IPS-11a (cell line): ENCODE data around the gene TBC1D22A.
"Not testable (repeated sequence)": the region's sequence is repeated elsewhere in the genome, so short reads cannot be mapped to it uniquely, and the experiment has no call there.

Experiments used
- H3K4me3 ChIP-seq: one replicate; pipeline ENCODE4 v1.5.1; 2013; ENCODE audit warnings: low read depth, low read length, control low read depth

TBC1D22A gene

DNA sequence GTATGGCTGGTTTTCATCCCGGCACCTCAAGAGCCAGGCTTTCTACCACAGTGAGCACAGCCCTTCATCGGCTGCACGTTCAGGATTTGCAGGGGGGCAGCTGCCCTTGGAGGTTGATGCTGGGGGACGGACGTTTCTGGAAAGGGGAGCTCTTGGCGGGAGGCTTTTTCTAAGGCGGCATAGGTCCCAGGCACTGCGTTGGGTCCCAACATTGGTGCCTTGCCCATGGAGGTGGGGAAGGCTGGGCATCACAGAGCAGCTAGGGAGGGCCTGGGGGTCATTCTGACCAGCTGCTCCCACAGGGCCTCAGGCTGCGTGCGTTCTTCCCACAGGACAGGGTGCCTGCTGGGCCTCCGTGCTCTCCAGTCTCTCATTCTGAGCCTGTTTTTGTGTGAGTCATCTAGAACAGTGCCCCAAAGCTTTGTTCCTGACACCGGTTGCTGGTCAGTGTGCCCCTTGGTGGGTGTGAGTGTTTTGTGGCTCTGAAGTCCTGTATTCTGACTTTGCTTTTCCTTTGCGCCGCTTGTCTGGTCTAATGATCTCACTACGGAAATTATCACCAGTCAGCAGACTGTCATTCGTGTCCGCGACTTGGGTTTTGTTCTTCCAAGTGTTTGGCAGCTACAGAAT is 275.9 kb downstream of the TBC1D22A start:
- no peak overlapping the region for H3K4me3 ChIP-seq

DNA sequence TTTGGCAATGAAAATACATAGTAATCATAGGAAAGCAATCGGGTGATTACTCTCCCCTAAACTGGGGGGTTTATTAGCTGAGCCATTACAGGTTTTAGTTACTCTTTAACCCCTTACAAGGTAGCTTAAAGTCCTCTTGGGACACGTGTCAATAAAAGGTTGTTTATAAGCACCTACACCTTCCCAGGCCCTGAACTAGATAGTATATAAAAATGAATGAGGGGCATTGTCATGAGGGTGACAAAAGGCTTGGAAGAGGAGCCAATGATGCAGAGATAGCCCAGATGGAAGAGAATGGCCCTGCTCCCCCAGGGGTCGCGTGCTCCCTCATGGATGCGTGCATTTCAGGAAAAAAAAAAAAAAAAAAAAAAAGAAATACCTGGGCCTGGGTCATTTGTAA is 276.9 kb downstream of the TBC1D22A start:
- no peak overlapping the region for H3K4me3 ChIP-seq

DNA sequence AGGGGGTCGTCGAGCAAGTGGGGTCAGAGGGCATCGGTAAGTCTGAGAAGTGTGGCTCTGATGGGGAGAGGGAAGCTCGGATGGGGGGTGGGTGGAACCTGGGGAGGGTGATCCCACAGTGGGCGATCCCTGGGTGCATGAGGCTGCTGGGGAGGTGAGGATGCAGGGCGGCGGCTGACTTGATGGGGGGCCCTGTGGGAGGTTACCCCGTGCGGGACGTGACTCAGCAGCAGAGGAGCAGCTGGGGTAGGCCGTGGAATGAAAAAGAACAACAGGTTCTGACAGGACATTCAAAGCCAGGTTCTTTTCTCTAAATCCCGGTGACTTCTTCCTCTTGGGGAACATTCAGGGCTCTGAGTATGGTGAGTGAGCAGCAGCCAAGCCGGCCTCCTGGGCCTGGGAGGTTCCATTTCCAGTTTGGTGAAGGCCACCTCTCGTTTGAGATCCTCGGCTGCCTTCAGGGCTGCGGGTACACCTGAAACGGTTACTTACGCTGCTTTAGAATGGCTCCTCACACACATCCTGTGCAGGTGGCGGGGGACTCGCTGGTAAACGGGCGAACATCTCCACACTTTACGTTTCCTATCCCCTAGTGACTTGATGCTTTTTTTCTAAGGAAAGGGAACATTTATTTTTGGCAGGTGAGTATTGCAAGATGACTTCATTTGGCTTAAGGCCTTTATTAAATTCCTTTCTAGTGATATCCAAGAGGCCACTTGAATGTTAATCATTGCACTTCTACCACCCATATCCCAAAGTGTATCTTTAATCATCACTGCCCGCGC is 278.2 kb downstream of the TBC1D22A start:
- no peak overlapping the region for H3K4me3 ChIP-seq

GRCh38 chr22:47041271-47042115 is 279.0 kb downstream of the TBC1D22A start:
- H3K4me3 ChIP-seq, result no peak overlapping the region

DNA sequence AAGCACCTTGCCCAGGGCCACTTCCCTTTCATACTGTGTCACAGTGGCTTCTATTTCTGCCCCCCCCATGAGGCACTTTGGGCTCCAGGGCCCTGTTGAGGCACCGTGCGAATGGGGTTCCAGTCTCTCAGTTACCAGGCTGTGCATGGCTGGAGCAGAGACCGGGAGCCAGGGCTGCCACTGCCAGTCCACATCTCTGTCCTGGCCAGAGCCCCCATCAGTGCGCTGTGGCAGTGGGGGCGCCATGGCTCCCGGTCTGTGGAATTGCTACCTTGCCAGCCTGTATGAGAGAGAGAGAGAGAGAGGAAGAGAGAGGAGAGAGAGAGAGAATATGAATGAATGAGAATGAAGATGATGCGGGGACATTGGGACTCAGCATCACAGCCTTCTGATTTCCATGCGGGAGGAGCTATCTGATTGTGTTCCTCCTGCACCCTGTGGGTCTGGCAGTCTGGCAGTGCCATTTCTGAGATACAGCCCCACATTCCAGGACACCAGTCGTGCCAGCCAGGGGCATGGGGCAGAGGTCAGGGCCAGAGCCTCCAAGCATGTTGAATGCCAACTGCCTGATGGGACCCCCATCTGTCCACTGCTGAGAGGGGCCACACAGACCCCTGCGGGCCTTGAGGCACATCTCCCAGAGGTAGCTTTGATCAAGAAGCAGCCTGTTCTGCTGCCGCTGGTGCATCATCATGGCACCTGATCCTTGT is 279.8 kb downstream of the TBC1D22A start:
- H3K4me3 ChIP-seq, result no peak overlapping the region

DNA sequence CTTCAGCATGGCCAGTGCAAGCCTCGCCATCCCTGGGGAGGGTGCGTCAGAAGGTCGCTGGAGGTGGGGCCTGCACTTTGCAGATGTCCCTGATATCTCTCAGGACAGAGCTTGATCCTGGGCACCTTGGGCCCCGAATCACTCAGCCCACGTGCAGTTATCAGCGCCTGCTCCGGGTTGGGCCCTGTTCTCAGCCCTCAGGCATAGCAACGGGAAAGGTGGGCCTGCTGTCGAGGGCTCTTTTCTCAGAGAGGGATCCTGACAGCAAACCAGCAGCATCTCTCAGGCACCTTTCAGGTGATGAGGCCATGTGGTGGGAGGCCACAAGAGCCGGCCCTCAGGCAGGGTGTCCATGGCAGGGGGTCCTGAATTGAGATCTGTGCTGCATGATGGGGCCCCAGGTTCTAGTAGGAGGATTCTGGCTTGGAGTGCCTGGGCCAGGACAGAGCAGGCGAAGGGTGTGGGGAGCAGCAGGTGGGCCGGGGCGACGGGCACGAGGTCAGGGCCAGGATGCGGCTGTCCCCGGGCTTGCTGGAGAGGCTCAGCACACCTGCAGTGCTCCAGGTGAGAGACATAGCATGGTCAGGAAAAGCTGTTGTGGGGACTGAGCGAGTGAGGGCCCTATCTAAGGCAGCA is 280.5 kb downstream of the TBC1D22A start:
- H3K4me3 ChIP-seq, result no peak overlapping the region

DNA sequence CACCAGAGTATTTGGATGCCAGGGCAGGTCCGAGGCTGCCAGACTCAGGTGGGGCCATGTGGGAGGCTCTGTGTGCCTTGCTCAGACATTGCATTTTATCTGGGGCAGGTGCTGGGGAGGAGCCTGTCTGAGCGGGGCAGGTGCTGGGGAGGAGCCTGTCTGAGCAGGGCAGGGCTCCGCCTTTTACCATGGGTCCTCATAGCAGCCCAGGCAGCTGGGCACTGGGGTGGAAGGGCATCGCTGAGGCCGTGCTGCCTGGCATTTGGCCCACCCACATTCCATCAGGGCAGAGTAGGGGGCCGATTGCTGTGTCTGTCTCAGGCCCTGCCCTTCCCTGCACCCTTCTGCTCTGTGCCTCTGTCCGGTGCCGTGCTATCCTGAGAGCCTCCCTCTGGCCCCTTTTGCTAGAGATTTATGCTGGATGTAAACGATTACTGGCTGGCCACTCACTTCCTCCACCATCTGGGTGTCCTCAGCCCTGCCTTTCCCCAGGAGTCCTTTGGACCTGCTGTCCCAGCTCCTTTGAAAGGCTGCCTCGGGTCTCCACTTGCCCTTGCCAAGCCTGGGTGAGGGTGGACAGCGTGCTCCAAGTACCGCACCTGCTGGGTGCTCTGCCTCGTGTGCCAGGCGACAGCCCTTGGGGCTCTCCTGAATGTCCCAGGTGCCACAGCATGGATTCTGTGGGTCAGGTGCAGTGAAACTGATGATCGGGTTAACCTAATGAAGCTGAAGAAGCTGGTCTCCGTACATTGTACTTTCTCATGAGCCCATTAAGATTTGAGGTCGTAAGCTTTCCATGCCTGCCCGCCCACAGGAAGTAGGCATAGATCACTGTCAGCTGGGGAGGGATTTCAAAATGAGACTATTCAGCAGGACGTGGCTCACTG is 281.6 kb downstream of the TBC1D22A start:
- H3K4me3 ChIP-seq, result no peak overlapping the region

DNA sequence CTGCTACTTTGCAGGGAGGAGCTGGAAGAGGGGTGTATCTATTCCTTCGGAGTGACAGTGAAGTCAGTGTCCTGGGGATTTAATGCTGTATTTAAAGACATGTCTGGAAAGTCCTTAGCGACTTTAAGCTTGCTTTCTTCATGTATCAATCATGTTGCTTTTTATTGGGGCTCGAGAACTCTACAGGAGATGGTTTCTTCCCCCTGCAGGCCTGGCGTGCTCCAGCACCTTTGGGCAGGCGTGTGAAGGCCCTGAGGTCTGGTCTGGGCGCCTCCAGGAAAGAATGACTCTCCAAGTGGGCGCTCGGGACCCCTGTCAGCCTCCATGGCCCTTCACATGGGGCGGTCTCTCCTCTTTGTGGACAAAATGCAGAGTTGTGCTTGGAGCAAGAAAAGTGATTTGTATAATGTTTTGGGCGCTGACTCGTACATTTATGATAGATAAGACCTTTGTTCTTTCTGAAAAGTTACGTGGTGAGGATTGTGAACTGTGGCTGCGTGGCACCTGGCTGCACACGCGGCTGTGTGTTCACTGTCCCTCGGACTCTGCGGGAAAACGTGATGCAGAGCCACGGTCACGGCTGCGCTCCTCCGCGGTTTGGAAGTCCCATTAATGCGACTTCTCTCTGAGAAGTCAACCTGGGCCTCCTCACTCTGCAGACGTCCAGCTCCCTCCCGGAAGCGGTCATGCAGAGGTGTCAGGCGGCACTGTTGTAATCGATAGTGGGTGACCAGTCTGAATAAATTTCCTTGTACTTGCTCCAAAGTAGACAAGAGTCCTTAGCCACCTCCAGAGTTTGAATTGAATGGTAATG is 282.5 kb downstream of the TBC1D22A start:
- H3K4me3 ChIP-seq, result no peak overlapping the region

- no peak overlapping the region for H3K4me3 ChIP-seq
Measured at GRCh38 chr22:47045691-47046410, 283.4 kb downstream of the TBC1D22A start.

DNA sequence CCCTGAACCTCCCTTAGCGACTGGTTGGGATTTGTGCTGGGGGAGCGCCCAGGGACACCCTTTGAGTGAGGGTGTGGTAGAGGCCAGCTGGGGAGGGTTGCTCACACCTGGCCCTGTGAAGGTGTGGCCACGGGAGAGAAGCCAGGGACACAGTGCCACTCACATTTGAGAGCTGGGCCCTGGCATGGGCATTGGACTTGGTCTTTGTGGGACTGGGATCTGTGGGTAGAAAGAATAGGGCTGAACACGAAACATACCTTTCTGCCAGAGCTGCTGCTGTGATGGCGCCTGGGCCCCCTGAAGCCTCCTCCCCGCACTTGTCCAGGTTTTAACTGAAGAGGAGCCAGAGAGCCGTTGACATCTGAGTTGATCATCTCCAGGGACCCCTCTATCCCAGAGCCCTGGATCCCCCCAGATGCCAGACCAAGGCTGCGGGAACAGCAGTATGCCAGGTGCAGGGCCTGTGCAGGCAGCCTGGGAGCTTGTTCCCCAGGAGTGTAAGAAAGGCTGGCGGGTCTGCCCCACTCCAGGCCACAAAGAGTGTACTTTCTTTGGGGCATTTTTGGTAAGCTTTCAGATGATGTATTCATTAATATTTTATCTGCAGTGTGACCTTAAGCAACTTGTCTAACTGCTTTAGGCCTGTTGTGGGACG is 284.1 kb downstream of the TBC1D22A start:
- H3K4me3 ChIP-seq, result no peak overlapping the region

GRCh38 chr22:47047321-47048122 is 285.1 kb downstream of the TBC1D22A start:
- no peak overlapping the region for H3K4me3 ChIP-seq

- no peak overlapping the region for H3K4me3 ChIP-seq
Measured at GRCh38 chr22:47048123-47049077, 285.9 kb downstream of the TBC1D22A start.

- no peak overlapping the region for H3K4me3 ChIP-seq
Measured at GRCh38 chr22:47049078-47049624, 286.7 kb downstream of the TBC1D22A start.

GRCh38 chr22:47049736-47050400 is 287.4 kb downstream of the TBC1D22A start:
- H3K4me3 ChIP-seq, result not testable (repeated sequence)
